Eye (tissue), 1 donor: ENCODE measurements around the gene ALDH1A3.

Source experiments
- DNase-seq: peaks from one replicate; pipeline ENCODE4 v3.0.0-alpha.2; 2015

ALDH1A3 gene

GRCh38 chr15:100926971-100927756 lies 47.5 kb downstream of the ALDH1A3 start:
- DNase-seq = no peak

- DNase-seq = peak; percentile 82
Observed at GRCh38 chr15:100928632-100929280, 49.1 kb downstream of the ALDH1A3 start.

GRCh38 chr15:100929641-100930042 lies 50.0 kb downstream of the ALDH1A3 start:
- peak; percentile 80 for DNase-seq

GRCh38 chr15:100930306-100930848 lies 50.7 kb downstream of the ALDH1A3 start:
- DNase-seq = no peak

GRCh38 chr15:100931143-100931890 lies 51.7 kb downstream of the ALDH1A3 start:
- no peak for DNase-seq

GRCh38 chr15:100932676-100933348 lies 53.2 kb downstream of the ALDH1A3 start:
- DNase-seq = no peak

GRCh38 chr15:100934166-100934565 lies 54.5 kb downstream of the ALDH1A3 start:
- DNase-seq = no peak

- no peak for DNase-seq
Observed at GRCh38 chr15:100934726-100935125, 55.1 kb downstream of the ALDH1A3 start.

GRCh38 chr15:100937171-100937570 lies 57.5 kb downstream of the ALDH1A3 start:
- DNase-seq = no peak

- DNase-seq = no peak
Observed at GRCh38 chr15:100939791-100940190, 60.2 kb downstream of the ALDH1A3 start.

GRCh38 chr15:100940767-100941379 lies 61.2 kb downstream of the ALDH1A3 start:
- no peak for DNase-seq

GRCh38 chr15:100941536-100941935 lies 61.9 kb downstream of the ALDH1A3 start:
- DNase-seq = no peak

GRCh38 chr15:100942656-100943425 lies 63.2 kb downstream of the ALDH1A3 start:
- DNase-seq = no peak

- DNase-seq = peak; percentile 39
Observed at GRCh38 chr15:100944244-100944895, 64.7 kb downstream of the ALDH1A3 start.

- peak; percentile 71 for DNase-seq
Observed at GRCh38 chr15:100944986-100945385, 65.4 kb downstream of the ALDH1A3 start.

GRCh38 chr15:100947760-100948429 lies 68.3 kb downstream of the ALDH1A3 start:
- DNase-seq = no peak

- DNase-seq = no peak
Observed at GRCh38 chr15:100948430-100948762, 68.8 kb downstream of the ALDH1A3 start.

GRCh38 chr15:100949691-100950090 lies 70.1 kb downstream of the ALDH1A3 start:
- no peak for DNase-seq

- no peak for DNase-seq
Observed at GRCh38 chr15:100951965-100952364, 72.3 kb downstream of the ALDH1A3 start.

GRCh38 chr15:100952566-100952965 lies 72.9 kb downstream of the ALDH1A3 start:
- no peak for DNase-seq
